PC-9 (cell line): ENCODE measurements around the gene PLA2G7.

Source experiments
- EZH2 ChIP-seq: fragments of 200-600 bp; sonication (generic); IDR thresholded peaks from 2 replicates; pipeline ENCODE4 v1.8.0; 2017; ENCODE audit warnings: antibody characterized with exemption, low read depth
- TF ChIP-seq, protein P1 (sequence below): fragments of 200-600 bp; sonication (generic); conservative IDR thresholded peaks from 2 replicates; pipeline ENCODE4 v1.6.1; 2017; ENCODE audit warnings: mixed run types, antibody characterized with exemption, mild to moderate bottlenecking, moderate library complexity

GRCh38 chr6:46751658-46752057, 16.5 kb upstream of the PLA2G7 start:
- TF ChIP-seq, protein P1, sequence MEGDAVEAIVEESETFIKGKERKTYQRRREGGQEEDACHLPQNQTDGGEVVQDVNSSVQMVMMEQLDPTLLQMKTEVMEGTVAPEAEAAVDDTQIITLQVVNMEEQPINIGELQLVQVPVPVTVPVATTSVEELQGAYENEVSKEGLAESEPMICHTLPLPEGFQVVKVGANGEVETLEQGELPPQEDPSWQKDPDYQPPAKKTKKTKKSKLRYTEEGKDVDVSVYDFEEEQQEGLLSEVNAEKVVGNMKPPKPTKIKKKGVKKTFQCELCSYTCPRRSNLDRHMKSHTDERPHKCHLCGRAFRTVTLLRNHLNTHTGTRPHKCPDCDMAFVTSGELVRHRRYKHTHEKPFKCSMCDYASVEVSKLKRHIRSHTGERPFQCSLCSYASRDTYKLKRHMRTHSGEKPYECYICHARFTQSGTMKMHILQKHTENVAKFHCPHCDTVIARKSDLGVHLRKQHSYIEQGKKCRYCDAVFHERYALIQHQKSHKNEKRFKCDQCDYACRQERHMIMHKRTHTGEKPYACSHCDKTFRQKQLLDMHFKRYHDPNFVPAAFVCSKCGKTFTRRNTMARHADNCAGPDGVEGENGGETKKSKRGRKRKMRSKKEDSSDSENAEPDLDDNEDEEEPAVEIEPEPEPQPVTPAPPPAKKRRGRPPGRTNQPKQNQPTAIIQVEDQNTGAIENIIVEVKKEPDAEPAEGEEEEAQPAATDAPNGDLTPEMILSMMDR = no peak
- no peak for TF ChIP-seq EZH2
